Urinary bladder (tissue), 4 donors: ENCODE measurements around the gene TIGD1. TPM values are rescaled to one million over a fixed set of nuclear protein-coding genes. Genes with fewer than 3 reads are reported as not detected.
A peak's percentile ranks its signal among the peaks of the same experiment; 100 is the strongest.

Experiments
- DNase-seq: peaks from one replicate; pipeline ENCODE4 v3.0.0-alpha.2; 2015; ENCODE audit errors: extremely low spot score
- H3K27ac ChIP-seq: one replicate; pipeline ENCODE4 v1.5.1; 2013; ENCODE audit warnings: low read depth, mild to moderate bottlenecking, moderate library complexity
- H3K36me3 ChIP-seq: one replicate; pipeline ENCODE4 v1.6.1; 2013; ENCODE audit warnings: mild to moderate bottlenecking, moderate library complexity; ENCODE audit not compliant: insufficient read depth
- H3K4me1 ChIP-seq: one replicate; pipeline ENCODE4 v1.6.1; 2013; ENCODE audit warnings: mild to moderate bottlenecking, moderate library complexity; ENCODE audit not compliant: insufficient read depth
- H3K4me3 ChIP-seq: one replicate; pipeline ENCODE4 v1.5.1; 2013; ENCODE audit warnings: low read depth, low read length
- WGBS: extraction: QIAGEN DNeasy Blood & Tissue Kit; methylation state at CpG from one replicate; pipeline ENCODE4 v1.1.7; 2013; 5-methylcytosine and 5-hydroxymethylcytosine counted together
- polyA plus RNA-seq: library from polyadenylated mRNA; stranded (reverse); fragments of 200-250 nt; gene quantifications from one replicate; pipeline ENCODE4 v1.2.3, GENCODE V29; 2013
- total RNA-seq: library from RNA; depleted of rRNA; stranded (reverse); fragments of >200 nt; gene quantifications from one replicate; pipeline ENCODE4 v1.2.3, GENCODE V29; 2014
- donor health status: healthy with polysubstance abuse.
- donor health status: healthy.

TIGD1 gene
- 4.9 TPM for total RNA-seq
- polyA plus RNA-seq, result 4.5 TPM

DNA sequence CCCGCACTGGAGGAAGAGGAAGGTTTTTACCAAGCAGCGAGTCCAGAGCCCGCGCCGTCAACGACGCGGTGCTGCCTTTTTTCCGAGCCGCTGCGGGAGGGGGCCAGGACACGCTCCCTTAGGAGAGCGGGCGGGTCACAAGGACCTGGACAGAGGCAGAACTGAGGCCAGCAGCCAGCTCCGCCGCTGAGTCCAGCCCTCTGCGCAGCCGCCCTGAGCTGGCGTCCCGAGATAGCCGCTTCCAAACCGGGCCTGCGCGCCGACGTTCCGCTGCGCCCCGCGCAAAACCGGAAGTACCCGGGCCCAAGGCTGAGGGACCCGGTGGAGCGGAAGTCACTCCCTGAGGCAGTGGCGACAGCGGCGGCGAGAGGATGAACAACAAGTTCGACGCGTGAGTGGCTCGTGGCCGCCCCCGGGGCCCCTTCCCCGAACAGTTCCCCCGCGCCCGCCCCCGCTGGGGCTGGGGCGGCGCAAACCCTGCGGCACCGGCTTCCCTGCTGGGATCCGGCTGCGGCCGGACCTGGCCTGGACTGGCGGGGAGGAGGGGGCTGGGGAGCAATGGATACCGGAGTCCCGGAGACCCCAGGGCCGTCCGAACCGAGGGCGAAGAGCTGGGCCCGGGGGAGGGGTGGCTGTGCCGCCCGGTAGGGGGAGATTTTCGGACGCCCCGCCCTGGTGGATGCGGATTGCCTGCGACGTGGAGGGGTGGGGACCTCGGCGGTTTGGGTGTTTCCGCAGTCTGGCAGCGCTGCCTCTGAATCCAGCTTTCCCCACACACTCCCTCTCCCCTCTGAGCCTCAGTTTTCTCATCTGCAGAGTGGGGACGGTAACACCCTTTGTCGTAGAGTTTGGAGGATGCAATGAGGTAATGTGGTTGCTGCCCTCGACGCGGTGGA is at the start of gene TIGD1, which contains the start of gene EIF4E2:
Gene TIGD1, minus strand, starts transcription at position 204 of the 896 bp plus-strand sequence. CDS start 675 bp downstream, outside the sequence.
Gene EIF4E2, plus strand, starts transcription at position 336 of the 896 bp plus-strand sequence. Its CDS starts 36 bp downstream, at position 372.
- DNase-seq, result peak; percentile 85
- WGBS, result under 1% methylated on average over 81 of the region's 81 CpGs
- H3K4me1 ChIP-seq, result no peaks in the 10 kb centered on the region
- H3K27ac ChIP-seq, result peak within 1 kb of the TSS; percentile 99
- H3K4me3 ChIP-seq, result peak within 1 kb of the TSS; percentile 96
- no peaks in the 10 kb centered on the region for H3K36me3 ChIP-seq

DNA sequence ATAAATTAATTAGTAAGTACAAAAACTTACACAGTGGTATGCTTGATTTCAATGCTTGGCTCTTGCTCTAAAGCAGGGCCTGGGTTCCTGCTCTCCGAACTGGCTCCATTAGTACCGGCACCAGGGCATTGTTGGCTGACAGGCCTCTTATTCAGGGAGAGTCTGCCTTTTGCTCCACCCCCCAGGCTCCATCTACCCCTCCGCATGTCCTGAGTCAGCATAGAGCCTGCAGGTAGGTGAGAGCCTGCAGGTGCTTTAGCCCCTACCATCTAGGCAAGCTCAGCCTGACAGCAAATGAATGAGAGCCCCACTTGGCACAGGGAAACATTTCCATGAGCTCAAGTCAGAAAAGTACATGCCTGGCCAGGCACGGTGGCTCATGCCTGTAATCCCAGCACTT is 47.9 kb upstream of the TIGD1 start:
- 80% methylated on average over 4 of the region's 4 CpGs for WGBS
- DNase-seq, result no peak
- no peak overlapping the region for H3K4me3 ChIP-seq
- no peak overlapping the region for H3K27ac ChIP-seq
- H3K4me1 ChIP-seq, result no peaks in the 10 kb centered on the region
- H3K36me3 ChIP-seq, result no peaks in the 10 kb centered on the region

DNA sequence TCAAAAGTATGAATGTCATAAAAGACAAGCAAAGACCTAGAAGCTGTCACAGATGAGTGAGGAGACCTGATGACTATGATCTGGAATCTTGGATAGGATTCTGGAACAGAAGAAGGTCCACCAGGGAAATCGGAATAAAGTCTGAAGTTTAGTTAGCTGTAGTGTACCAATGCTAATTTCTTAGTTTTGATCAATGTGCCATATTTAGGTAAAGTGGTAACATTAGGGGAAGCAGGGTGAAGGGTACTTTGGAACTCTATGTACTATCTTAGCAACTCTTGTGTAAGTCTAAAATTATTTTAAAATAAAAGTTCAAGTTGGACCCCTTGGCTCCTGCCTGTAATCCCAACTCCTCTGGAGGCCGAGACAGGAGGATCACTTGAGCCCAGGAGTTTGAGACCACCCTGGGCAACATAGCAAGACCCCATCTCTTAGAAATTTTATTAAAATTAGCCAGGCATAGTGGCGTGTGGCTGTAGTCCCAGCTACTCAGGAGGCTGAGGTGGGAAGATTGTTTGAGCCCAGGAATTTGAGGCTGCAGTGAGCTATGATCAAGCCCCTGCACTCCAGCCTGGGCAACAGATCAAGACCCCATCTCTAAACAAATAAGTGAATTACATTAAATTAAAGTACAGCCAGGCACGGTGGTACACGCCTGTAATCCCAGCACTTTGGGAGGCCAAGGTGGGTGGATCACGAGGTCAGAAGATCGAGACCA is 47.2 kb upstream of the TIGD1 start:
- no peak for DNase-seq
- Histone ChIP-seq H3K4me1 (no peaks in the 10 kb centered on the region), H3K4me3 (no peak overlapping the region), H3K27ac (no peak overlapping the region), H3K36me3 (no peaks in the 10 kb centered on the region)
- WGBS, result 94% methylated on average over 7 of the region's 7 CpGs

DNA sequence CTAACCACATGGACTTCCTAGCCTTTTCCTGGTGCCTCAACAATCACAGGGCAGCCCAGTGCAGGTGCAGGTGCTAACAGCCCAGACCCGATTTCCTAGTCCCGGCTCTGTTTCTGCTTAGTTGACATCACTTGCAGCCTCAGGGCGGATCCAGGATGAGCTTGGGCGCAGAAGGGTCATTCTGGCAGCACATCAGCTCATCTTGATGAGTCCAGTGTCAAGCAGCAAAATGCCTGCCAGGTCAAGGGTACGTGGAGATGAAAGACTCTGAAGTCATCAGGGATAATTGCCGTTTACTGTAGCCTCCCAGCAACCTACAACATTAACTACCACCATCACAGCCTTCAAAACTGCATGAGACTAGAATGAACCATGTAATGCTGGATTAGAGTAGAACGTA is 43.6 kb upstream of the TIGD1 start:
- H3K36me3 ChIP-seq, result no peaks in the 10 kb centered on the region
- H3K27ac ChIP-seq, result no peak overlapping the region
- no peak overlapping the region for H3K4me3 ChIP-seq
- no peaks in the 10 kb centered on the region for H3K4me1 ChIP-seq
- 79% methylated on average over 7 of the region's 7 CpGs for WGBS
- no peak for DNase-seq

DNA sequence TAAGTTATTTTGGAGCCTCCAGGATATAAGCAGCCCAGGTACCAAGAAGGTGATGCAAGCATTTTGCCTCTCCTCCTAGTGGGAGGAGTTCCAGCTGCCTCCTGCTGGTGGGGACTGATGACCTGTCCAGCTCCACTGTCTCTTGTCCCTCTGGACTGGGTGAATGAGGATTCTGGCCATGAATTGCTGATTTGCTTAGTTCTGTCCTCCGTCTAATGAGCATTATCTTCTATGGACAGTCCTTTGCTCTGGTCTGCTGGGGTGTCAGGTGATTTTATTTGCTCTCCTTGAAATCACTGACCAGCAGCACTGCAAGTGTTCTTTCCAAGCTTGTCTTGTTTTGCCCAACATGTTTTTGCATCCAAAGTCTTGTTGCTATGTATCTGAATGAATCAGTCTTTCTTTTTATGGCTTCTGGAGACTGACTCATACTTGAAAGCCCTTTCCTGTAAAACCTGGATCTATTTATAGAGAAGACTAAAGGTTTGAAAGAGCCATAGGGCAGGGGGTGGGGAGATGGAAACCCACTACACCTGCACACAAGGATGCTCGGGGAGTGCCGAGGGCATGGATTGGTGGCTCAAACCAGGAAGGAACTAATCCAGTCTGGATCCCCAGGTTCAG is 42.5 kb upstream of the TIGD1 start:
- peak; percentile 28 for DNase-seq
- Histone ChIP-seq H3K4me1 (no peaks in the 10 kb centered on the region), H3K4me3 (no peak overlapping the region), H3K27ac (peak overlapping the region; percentile 35), H3K36me3 (no peaks in the 10 kb centered on the region)
- 83% methylated on average over 3 of the region's 3 CpGs for WGBS

DNA sequence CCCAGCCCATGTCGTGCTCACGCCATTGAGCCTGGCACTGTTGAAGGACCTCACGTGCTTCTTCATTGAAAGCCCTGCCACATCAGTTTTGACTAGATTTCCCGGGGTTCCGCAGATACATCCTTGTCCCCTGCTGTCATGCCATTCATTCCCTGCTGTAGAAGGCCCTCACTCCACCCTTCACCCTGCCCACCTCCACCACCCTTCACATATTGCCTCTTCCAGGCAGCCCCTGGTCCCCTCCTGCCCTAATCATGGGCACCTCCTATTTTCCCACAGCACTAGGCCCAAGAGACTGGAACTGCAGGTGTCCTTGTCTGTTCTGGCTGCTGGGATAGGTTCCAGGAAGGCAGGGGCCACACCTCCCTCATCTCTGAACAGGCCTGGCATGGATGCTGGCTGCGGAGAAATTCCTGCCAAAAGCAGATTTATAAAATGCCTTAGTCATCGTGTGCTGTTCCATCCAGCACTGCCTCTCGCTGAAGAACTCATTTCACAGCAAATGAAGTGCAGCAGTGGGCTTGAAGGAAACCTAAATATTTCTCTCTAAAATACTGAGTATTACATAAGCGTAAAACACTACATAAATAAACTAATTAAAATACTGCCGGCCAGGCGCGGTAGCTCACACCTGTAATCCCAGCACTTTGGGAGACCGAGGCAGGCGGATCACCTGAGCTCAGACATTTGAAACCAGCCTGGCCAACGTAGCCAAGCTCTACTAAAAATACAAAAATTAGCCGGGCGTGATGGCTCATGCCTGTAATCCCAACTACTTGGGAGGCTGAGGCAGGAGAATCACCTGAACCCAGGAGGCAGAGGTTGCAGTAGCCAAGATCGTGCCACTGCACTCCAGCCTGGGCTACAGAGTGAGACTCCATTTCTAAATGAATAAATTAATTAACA is 38.6 kb upstream of the TIGD1 start:
- H3K4me1 ChIP-seq, result no peaks in the 10 kb centered on the region
- DNase-seq, result no peak
- no peak overlapping the region for H3K27ac ChIP-seq

DNA sequence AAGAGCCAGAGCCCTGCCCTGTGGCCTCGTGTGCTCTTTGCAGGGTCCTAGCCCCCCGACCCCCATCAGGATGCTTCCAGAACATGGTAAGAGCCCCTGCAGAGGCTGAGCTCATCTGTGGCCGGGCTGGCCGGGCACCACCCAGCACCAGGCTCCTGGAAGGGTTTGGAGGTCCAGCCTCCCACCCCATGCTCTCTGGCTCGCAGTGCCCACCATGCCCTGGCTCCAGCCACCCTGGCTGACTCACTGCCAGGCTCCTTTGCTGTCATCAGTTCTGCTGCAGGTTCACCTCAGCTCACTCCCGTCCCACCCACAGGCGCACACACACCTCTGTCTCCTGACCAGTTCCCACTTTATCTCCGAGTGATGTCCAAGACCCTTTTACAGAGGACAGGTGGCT is 37.7 kb upstream of the TIGD1 start:
- DNase-seq, result no peak
- Histone ChIP-seq H3K36me3 (no peaks in the 10 kb centered on the region), H3K4me1 (no peaks in the 10 kb centered on the region), H3K27ac (no peak overlapping the region), H3K4me3 (no peak overlapping the region)
- 94% methylated on average over 8 of the region's 8 CpGs for WGBS

More for the DNA sequence above, 38.6 kb upstream of the TIGD1 start:
- H3K4me3 ChIP-seq, result no peak overlapping the region
- H3K36me3 ChIP-seq, result no peaks in the 10 kb centered on the region
- 55% methylated on average over 18 of the region's 18 CpGs for WGBS

DNA sequence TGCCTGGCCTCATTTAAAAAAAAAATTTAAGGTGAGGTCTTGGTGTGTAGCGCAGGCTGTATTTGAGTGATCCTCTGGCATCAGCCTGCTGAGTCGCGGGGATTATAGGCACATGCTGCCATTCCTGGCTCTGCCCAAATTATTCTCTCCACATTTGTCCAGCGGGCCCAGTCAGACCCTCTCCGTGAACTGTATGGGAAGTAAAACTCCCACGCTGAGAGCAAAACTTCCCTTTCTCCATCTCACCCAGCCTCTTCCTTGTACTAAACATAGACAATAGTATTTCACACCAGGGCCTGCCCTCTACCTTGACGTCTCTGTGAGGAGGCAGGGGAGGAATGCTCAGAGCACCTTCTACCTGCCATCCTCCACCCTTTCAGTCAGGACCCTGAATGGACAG is 37.2 kb upstream of the TIGD1 start:
- no peak overlapping the region for H3K4me3 ChIP-seq
- DNase-seq, result no peak
- H3K4me1 ChIP-seq, result no peaks in the 10 kb centered on the region
- WGBS, result 79% methylated on average over 7 of the region's 7 CpGs
- H3K36me3 ChIP-seq, result no peaks in the 10 kb centered on the region
- H3K27ac ChIP-seq, result no peak overlapping the region

DNA sequence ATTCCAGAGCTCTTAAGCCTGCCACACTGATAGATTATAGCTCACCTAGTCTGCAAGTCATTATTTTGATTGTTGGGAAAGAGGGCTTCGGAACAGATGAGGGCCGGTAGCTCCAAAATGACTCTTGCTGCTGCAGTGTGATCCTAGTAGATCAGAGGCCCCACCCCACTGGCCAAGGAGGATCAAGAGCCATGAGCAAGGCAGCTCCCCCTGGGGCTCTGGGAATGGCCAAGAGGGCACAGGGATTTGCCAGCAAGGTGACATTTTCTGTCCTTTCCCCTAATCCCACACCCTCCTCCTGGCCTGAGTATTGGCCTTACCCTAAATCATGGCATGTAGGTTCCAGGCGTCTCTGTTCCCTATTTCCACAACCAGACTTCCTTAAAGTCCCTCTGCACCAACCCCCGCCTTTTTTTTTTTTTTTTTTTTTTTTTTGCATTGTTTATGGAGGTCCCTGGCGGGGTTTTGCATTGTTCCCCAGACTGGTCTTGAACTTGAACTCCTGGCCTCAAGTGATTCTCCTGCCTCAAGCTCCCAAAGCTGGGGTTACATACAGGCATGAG is 36.7 kb upstream of the TIGD1 start:
- Histone ChIP-seq H3K36me3 (no peaks in the 10 kb centered on the region), H3K4me1 (no peaks in the 10 kb centered on the region), H3K27ac (no peak overlapping the region), H3K4me3 (no peak overlapping the region)
- WGBS, result 77% methylated on average over 5 of the region's 5 CpGs
- no peak for DNase-seq

DNA sequence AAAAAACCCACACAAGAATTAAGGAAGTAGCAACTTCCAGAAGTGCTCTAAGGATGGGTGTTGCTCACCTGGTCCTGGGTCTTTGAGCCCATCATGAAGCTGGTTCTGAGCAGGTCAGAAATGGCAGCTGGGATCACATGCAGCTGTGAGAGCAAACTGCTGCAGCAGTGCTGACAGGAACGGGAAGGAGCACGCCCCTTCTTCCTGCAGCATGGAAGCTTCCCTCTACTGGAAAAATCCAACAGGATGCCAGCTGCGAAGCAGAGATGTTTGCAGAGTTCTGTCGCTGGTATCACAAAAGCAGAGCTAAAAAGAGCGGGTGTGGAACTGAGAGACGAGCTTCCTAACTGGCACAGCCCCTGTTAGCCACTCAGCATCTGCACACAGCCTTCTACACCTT is 33.9 kb upstream of the TIGD1 start:
- Histone ChIP-seq H3K4me1 (no peaks in the 10 kb centered on the region), H3K36me3 (no peaks in the 10 kb centered on the region), H3K4me3 (no peak overlapping the region), H3K27ac (no peak overlapping the region)
- no peak for DNase-seq
- 91% methylated on average over 6 of the region's 6 CpGs for WGBS

DNA sequence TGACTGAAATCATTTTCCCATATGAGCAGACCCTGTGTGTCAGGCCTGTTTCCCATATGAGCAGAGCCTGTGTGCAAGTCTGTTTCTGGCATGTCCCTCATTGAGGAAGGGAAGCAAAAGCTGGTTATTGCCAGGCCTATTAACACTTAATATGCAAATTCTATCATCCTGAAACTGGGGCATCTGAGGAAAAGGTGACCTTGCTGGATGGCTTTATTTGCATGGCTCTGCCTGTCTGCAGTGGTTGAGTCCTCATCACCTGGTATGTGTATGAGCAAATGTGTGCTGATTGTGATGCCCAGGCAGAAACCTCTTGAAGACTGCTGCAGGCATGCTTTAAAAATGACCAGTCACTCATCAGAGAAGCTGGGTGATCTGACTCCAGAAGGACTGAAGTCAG is 31.4 kb upstream of the TIGD1 start:
- Histone ChIP-seq H3K27ac (no peak overlapping the region), H3K4me1 (no peaks in the 10 kb centered on the region), H3K4me3 (no peak overlapping the region), H3K36me3 (no peaks in the 10 kb centered on the region)
- DNase-seq, result no peak

DNA sequence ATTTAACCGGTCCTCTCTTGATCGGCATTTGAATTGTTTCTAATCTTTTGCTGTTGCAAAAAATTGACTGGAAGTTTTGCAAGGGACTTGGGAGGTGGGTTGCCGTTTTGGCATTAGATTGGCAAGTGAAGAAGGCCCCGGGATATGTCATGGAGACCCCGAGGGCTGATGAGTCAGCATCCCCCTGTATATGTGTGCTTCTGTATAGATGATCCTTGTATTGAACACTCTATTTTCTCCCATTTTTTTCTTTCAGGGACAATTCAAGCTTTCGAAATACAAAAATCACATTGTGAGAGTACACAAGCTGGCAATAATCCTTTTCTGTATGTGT is 30.3 kb upstream of the TIGD1 start:
- Histone ChIP-seq H3K36me3 (no peaks in the 10 kb centered on the region), H3K4me3 (no peak overlapping the region), H3K27ac (no peak overlapping the region), H3K4me1 (no peaks in the 10 kb centered on the region)
- WGBS, result 90% methylated on average over 6 of the region's 6 CpGs
- no peak for DNase-seq

DNA sequence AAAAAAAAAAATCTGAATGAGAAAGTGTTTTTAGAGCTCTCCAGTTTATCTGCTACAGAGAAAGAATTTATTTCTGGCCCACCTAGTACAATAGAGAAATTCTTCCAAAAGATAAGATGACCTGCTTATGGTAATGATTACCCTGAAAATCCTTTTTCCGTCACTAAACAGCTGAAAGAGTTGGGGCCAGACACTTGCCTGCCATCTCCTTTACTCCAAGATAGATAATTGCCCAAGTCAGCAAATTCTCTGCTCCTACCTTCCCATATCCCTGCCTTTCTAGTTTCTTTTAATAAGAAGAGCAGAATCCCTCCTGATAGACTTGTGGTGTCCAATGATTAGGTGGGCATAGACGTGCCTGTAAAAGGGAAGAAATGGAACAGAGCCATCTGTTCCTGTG is 28.3 kb upstream of the TIGD1 start:
- WGBS, result 96% methylated on average over 2 of the region's 2 CpGs
- DNase-seq, result no peak
- no peaks in the 10 kb centered on the region for H3K36me3 ChIP-seq
- no peak overlapping the region for H3K4me3 ChIP-seq
- H3K27ac ChIP-seq, result no peak overlapping the region
- no peaks in the 10 kb centered on the region for H3K4me1 ChIP-seq
